A549 treated with CORT108297 at 1 μM for 4 hours (cell line): ENCODE data around the gene GNPTG. TPM values are rescaled to one million over a fixed set of nuclear protein-coding genes. Genes with fewer than 3 reads are reported as not detected.

ENCODE experiments used
- total RNA-seq: library from RNA; stranded (reverse); fragments of 200-300 nt; extraction: Qiagen RNA extraction; gene quantifications from 5 replicates; pipeline ENCODE4 v1.2.3, GENCODE V29; 2022

GNPTG gene
- total RNA-seq = 27.0 to 40.3 TPM (median 36.2 TPM) in 5 replicates

GRCh38 chr16:1351582-1352362 lies at the start of gene GNPTG, which contains the start of gene TSR3:
Gene GNPTG, plus strand, starts transcription at chr16:1351931. Its CDS starts 35 bp downstream, at chr16:1351966.
Gene TSR3, minus strand, starts transcription at chr16:1351878. Its CDS starts 74 bp downstream, at chr16:1351804.

DNA sequence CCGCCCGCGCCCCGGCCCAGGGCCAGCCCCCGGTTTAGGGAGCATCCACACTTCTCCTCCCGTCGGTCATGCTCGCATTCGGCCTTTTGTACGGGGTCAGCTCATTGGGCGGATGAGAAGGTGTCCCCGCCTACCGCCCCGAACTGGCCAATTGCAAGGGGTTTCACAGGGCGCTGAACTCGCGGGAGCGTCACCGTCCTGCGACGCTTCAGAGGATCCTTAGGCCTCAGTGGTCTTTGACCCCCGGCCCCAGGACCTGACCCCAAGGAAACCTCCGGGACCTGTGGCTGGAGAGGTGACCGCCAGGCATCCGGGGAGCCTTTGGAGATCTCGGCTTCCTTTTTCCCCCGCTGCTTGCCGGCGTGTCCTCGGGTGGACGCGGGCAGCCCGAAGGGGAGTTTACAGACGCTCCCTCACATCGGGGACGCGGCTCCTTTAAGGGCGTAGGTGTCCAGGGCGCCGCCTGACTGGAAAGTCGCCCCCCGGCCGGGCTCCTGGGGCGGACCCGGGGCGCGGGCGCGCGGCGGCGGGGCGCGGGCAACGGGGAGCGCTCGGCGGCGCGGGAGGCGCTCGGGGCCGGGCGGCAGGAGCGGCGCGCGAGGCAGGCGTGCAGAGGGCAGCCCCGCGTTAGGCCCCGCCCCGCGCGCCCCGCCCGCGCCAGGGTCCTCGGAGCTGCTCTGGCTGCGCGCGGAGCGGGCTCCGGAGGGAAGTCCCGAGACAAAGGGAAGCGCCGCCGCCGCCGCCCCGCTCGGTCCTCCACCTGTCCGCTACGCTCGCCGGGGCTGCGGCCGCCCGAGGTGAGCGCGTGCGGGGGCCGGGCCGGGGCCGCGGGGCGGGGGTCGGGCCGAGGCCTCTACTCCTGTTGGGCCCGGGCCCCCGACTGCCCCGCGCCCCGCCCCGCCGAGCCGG lies 42.5 kb upstream of the GNPTG start, which contains the start of gene UBE2I:
TSS of gene UBE2I (plus strand) at position 660 of the 909 bp plus-strand sequence. CDS start 4,395 bp downstream, outside the sequence.

DNA sequence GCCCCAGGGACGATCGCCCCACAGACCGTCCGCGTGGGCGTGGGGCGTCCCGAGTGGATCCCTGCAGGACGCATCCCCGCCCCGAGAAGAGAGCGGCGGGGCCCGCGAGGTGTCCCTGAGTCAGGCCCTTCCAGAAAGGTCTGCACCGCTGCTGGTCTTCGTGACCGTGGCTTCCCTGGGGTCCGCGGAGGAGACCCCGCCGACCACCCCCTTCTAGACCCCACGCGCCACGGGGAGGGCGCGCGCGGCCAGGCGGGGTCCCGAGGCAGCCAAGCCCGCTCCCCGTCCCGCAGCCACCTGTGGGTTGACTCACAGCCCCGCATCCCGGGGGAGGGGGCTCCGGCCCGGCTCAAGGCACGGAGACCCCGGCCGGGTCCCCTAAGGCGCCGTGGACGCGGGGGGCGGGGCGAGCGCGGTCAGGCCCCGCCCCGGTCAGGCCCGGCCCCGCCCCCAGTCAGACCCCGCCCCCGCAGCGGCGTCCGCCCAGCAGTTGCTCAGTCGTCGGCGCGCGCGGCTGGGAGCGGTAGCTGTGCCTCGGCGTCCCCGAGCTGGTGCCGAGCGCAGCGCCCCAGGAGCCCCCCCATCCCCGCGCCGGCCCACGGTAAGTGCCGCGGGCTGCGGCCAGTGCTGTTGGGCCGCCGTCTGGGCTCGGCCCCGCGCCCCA lies 18.4 kb upstream of the GNPTG start, which contains the start of gene BAIAP3:
TSS of gene BAIAP3 (plus strand) at position 497 of the 664 bp plus-strand sequence. CDS start 4,905 bp downstream, outside the sequence.

Other genes with a start within 250 kb of the GNPTG start
- gene CACNA1H, start 198.8 kb upstream of the GNPTG start, total RNA-seq = 8.9 to 14.7 TPM (median 13.9 TPM) in 5 replicates
- 0.08 to 0.24 TPM (median 0.13 TPM) in 3 of 5 replicates, not detected in the others for gene TPSG1, start 126.7 kb upstream of the GNPTG start, total RNA-seq
- 0.09 to 0.15 TPM (median 0.12 TPM) in 3 of 5 replicates, not detected in the others for gene TPSB2, start 121.7 kb upstream of the GNPTG start, total RNA-seq
- 0.13 TPM in 1 of 5 replicates, not detected in the others for gene TPSAB1, start 111.2 kb upstream of the GNPTG start, total RNA-seq
- gene TPSD1, start 95.9 kb upstream of the GNPTG start, total RNA-seq = not detected in 5 replicates
- gene UBE2I, start 42.3 kb upstream of the GNPTG start, total RNA-seq = 156 to 190 TPM (median 161 TPM) in 5 replicates
- 0.38 to 1.3 TPM (median 1.0 TPM) in 5 replicates for gene BAIAP3, start 18.3 kb upstream of the GNPTG start, total RNA-seq
- 54.7 to 102 TPM (median 97.7 TPM) in 5 replicates for gene TSR3, start 53 bp upstream of the GNPTG start, total RNA-seq
- 25.1 to 45.3 TPM (median 44.6 TPM) in 5 replicates for gene UNKL, start 62.8 kb downstream of the GNPTG start, total RNA-seq
- gene UQCC4, start 68.8 kb downstream of the GNPTG start, total RNA-seq = 33.3 to 40.0 TPM (median 37.9 TPM) in 5 replicates
- not detected in 5 replicates for gene PERCC1, start 79.1 kb downstream of the GNPTG start, total RNA-seq
- gene CCDC154, start 92.6 kb downstream of the GNPTG start, total RNA-seq = 0.11 to 0.51 TPM (median 0.46 TPM) in 4 of 5 replicates, not detected in the other
- 53.9 to 85.2 TPM (median 80.1 TPM) in 5 replicates for gene CLCN7, start 123.1 kb downstream of the GNPTG start, total RNA-seq
- gene PTX4, start 137.0 kb downstream of the GNPTG start, total RNA-seq = not detected in 5 replicates
- 23.9 to 48.2 TPM (median 45.1 TPM) in 5 replicates for gene TELO2, start 141.4 kb downstream of the GNPTG start, total RNA-seq
- not detected in 5 replicates for gene TMEM204, start 181.7 kb downstream of the GNPTG start, total RNA-seq